GM18867 (cell line): Measurements from ENCODE around the gene IFITM10.

Experiments used
- ATAC-seq: cut with Tn5 transposase; IDR thresholded peaks from one replicate; pipeline ENCODE4 v1.9.1; 2021; ENCODE audit warnings: mild to moderate bottlenecking, moderate library complexity; ENCODE audit not compliant: unreplicated experiment

IFITM10 gene

DNA sequence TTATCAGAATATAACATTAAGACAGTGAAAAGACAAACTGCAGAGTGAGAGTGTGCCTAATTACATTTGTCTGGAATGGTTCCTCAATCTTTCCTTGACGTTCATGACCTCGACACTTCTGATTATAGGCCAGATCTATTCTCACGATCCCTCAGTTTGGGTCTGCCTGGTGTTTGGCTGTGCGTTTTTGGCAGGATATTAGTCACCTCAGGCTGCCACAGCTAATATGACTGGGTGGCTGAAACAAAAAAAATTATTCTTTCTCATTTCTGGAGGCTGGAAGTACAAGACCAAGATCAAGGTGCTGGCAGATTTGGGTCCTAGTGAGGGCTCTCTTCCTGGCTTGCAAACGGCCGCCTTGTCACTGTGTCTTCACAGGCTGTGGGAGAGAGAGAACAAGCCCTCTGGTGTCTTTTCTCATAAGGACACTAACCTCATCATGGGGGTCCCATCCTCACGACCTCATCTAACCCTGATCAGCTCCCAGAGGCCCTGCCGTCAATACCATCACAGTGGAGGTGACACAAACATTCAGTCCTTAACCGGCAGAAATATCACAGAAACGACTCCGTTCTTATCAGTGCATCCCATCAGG is 23.2 kb downstream of the IFITM10 start:
- ATAC-seq = no peak

DNA sequence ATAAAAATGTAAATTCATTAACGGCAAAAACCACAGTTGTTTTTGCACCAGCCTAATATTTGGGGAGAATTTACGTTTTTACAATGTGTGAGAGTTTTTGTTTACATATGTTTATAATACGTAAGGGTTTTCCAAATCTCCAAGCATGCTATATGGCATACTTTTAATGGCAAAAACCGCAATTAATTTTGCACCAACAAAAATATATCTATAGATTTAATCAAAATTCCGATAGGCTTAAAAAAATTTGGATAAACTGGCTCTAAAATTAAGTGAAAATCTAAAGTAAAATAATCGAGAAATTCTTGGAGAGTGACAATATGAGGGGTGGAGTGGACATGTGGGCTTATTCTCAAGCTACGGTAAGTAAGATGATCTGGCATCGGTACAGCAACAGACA is 30.6 kb downstream of the IFITM10 start:
- ATAC-seq = no peak

DNA sequence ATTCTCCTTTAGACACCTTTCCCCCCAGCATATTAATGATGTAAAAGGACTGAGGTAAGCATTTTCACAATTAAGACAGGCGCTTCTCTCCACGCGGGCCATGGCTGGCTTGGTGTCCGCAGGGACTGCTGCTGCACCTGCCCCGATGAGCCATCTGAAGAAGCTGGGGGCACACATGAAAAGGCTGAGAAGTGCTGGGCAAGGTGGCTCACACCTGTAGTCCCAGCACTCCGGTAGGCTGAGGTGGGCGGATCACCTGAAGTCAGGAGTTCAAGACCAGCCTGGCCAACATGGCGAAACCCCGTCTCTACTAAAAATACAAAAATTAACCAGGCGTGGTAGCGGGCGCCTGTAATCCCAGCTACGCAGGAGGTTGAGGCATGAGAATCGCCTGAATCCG is 32.1 kb downstream of the IFITM10 start:
- no peak for ATAC-seq

DNA sequence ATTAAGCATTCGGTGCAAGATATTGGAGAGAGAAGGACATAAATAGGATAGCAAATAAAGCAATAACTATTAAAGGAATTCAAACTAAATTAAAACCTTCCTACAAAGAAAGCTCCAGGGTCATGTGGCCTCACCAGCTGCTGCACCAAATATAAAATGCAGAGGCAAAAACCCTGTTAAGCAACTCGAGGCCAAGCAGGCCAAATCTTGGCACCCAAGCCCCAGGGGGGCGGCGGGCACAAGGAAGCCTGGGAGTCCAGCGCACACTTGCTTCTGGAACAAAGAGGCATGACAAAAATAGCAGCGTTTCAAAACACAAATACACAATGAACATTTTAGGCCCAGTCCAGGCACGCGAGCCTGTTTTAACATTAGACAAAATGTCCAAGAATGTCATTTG is 32.6 kb downstream of the IFITM10 start:
- ATAC-seq = no peak

DNA sequence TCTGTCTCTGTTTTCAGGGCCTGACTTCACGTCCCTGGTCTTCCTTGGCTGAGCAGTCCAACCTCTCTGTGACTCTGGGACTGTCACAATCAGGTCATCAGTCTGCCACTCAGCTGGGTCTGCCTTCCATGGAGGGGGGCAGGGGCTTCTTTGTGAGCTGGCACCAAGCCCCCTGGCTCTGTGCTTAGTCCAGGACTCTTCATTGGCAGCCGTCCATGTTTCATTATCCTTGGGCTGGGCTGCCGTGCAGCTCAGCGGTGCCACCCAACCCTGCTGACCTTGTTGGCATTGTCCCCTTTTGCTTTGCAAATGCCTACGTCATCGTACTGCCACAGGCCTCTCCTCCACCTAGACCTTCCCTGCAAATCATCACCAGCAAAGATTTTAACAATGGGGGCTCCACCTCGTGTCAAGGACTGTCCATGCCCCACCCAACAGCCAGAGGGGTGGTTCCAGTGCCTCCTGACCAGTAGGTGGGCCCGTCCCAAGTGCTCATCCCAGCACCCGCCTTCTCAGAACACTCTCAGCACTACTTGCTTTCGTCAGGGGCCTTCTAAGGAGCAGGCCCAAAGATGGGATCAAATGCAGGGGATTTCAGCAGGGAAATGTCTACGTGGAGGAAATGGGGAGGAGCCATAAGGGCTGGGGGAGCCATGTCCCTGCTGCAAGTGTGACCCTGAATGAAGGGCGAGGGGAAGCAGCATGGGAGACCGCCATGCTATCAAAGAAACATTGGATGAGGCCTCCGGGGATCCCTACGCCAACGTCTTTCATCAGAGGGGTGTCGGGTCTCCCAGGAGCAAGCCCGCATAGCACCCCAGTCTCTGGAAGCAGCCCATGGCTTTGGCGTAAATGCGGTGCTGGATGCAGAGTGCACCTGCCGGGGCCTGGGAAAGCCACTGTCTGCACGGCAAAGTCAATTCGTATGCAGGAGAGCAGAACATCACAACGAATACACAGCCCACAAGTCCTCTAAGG is 35.2 kb downstream of the IFITM10 start:
- ATAC-seq = no peak

DNA sequence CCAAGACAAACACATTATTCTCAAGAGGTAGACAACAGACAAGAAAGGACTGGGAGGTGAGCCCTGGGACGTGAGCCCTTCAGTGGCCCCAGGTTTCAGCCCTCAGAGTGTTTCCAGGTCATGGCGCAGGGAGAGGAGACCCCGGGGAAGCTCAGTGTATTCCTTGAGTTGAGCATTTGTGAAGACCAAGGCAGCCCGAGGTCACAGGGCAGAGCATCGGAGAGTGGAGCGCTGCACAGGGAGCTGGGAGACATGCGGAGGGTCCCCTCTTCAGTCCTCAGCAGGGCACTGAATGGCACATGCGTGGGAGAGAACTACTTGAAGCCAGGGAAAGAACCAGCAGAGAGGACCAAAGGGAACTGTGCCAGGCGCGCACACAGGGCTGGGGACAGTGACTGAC is 41.7 kb downstream of the IFITM10 start:
- no peak for ATAC-seq

DNA sequence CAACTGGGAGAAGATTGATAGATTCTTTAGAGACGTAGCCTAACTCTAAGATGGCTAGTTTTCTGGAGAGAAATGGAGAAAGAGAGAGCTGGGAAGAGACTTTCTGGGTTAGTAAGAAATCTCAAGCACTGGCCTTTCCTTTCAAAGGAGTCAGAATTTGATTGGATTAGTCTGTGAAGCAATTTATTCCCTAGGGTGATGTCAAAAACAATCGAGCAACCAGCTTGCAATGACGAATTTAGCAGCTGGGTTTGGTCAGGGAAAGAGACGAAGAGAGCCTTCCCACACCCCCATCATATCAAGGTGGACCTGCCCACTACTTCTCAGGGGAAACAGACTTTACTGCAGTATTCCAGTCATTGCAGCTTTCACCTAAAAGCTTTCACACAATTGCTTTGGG is 42.6 kb downstream of the IFITM10 start:
- no peak for ATAC-seq

DNA sequence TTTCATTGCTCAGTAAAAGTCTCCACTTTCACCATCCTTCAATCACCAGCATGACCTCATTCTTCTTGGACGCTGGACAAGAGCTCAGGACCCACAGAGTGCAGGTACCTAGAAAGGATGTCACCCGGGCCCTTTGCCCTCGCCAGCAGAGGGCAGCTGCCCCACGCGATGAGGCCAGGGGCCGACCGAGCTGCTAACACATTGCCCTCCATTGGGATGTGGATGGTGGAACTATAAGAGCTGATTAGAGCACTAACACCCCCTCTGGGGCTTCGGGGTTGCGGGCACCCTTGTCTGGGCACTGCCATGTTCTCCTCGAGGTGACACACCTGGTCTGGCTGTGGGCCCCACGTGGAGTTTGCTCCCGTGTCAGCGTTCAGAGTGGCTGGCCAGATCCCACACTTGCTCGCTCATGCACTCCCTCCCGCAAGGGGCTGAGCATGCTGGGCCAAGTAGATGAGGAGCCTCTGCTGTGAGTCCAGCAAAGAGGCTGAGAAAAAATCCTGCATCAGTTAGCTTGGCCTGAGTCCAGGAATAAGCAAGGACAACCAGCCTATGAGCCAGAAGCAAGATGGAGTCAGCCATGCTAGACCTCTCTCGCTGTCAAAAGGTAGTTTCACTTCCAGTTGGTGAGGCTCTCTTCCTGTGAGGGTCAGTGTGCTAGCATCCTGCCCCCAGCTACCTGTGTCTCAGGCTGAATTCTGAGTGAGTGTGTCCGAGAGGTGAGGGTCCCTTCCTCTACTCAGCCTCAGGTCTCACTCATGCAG is 43.6 kb downstream of the IFITM10 start:
- no peak for ATAC-seq

DNA sequence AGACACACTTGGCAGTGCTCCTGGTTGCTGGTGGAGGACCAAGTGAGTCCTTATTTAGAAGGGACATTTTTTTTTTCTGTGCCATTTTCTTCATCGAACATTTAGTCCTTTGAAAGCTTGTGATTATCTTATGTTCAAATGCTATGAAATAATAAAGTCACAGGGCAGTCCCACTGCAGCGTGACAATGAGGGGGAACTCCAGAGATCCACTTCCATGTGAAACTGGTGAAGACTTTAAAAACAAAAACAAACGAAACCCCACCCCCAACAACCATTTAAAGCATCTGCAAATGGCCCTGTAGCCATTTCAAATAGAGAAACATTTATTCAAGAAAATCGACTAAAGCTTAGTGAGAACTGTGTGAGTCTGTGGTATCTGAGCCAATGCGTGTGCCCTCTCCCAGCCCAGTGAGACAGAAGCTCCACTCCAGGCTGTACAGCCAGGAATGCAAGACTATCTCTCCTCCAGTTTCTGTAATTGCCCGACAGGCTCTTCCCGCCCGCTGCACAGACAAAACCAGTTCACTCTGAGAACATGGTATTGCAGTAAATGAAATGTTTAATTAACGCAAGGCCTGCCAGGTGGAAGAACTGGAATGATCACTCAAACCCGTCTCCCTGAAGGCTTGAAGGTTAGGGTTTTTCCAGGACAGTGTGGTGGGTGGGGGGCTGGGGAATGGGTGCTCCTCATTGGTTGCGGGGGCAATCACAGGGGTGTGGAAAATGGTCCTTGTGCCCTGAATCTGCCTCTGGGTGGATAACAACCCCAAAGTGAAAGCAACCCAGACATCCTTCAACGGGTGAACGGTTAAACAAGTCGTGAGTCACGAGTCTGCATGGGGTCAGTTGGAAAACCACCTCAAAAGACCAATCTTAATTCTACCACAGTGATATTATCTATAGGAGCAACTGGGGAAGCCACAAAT is 45.0 kb downstream of the IFITM10 start:
- ATAC-seq = no peak

DNA sequence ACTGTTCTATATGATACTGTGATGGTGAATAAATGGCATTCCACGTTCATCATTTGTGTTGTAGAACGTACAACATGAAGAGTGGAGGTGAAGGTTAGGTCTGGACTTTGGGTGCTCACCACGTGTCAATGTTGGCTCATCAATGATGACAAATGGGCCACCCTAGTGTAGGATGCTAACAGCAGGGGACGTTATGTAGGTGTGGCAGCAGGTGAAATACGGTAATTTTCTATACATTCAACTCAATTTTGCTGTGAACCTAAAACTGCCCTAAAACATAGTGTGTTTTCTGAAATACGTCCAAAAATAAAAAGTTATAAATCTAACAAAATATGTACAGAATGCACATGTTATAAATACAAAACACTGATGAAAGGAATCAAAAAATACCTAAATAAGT is 47.2 kb downstream of the IFITM10 start:
- no peak for ATAC-seq

DNA sequence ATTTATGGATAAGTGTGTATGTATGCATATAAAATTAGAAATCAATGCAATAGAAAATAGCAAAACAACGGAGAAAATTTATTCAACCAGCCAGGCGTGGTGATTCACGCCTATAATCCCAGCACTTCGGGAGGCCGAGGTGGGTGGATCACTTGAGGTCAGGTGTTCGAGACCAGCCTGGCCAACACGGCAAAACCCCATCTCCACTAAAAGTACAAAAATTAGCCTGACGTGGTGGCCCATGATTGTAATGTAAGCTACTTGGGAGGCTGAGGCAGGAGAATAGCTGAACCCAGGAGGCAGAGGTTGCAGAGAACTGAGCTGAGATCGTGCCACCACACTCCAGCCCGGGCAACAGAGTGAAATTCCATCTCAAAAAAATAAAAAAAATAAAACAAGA is 47.9 kb downstream of the IFITM10 start:
- no peak for ATAC-seq

DNA sequence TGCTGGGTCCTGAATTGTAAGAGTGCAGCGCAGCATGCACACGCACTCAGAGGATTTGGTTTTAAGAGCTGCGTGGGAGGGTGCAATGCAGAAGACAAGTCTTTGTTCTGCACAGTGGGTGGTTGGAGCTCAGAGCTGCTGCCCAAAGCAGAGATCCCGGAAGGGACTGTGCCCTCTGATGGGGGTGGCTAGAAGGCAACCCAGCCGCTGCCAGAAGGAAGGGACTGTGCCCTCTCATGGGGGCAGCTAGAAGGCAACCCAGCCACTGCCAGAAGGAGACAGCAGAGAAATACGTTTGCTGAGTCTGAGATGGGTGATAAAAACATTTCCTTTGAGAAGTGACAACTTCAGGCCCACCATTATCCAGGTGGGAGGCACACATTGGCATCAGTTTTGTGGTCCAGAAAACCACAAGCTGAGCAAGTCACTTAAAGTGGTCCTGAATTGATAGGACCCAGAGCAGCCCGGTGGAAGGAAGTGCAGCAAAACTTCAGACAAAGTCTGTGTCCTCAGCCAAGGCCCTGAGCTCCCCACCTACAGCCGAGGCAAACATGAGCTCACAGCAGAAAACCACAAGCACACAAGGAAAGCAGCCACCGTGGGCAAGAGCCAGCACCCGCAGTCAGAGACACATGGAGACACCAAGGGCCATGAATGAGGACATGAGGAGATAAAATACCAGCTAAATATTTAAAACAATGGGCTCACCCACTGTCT is 49.1 kb downstream of the IFITM10 start:
- no peak for ATAC-seq

DNA sequence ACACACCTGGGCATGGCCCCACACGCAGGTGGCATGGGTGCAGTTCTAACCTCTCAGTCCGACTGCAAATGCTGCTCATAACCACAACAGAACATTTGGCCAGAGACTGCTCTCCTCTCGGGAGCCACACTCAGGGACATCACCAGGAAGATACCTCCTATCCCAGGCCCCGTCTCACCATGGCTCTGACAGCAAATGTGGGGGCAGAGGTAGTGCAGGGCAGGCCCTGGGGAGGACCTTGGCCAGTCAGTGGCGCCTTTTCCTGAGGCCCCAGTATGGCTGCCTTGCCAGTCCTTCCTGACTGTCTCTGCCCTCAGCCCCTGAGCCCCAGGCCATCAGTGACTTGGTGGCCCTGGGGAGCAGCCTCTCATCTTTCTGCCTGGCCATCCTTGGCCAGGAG is 50.6 kb downstream of the IFITM10 start:
- ATAC-seq = no peak

DNA sequence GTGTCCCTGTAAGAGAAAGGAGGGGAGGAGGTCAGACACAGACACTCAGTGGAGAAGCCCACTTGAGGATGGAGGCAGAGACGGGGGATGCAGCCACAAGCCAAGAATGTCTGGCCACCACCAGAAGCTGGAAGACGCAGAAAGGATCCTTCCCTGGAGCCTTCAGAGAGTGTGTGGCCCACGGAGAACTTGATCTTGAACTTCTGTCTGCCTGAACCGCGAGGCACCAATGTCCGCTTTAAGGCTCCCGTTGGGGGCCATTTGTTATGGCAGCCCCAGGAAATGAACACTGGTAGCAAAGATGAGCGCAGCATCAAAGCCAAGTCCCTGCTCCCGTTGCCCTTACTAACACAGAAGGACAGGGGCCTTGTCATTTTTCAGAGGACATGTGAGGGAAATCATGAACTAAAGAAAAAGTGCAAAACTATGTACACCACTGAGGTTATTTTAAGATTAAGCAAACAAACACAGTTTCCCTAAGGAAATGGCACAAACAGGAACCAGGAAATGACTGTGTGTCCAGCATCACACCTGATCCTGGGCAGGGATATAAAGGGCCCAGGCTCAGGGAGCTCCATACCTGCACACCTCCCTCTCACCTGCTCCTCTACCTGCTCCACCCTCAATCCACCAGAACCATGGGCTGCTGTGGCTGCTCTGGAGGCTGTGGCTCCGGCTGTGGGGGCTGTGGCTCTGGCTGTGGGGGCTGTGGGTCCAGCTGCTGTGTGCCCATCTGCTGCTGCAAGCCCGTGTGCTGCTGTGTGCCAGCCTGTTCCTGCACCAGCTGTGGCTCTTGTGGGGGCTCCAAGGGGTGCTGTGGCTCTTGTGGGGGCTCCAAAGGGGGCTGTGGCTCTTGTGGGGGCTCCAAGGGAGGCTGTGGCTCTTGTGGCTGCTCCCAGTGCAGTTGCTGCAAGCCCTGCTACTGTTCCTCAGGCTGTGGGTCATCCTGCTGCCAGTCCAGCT is 53.5 kb downstream of the IFITM10 start, which contains the start of gene KRTAP5-6:
TSS of gene KRTAP5-6 (plus strand) at position 588 of the 963 bp plus-strand sequence. CDS start at position 639, 51 bp downstream.
- no peak for ATAC-seq

DNA sequence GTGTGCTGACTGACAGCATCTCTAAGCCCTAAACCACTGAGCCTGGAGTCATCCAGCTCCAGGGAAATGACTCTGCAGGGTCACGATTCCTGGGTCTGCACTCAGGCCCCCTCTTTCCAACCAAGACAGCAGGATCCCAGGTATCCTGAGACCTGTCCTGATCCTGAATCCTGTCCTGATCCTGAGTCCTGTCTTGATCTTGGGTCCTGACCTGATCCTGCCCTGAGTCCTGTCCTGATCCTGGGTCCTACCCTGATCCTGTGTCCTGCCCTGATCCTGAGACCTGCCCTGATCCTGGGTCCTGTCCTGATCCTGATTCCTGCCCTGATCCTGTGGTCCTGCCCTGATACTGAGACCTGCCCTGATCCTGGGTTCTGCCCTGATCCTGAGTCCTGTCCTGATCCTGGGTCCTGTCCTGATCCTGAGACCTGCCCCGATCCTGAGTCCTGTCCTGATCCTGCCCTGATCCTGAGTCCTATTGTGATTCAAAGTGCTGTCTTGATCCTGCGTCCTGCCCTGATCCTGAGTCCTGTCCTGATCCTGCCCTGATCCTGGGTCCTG is 54.8 kb downstream of the IFITM10 start:
- no peak for ATAC-seq

DNA sequence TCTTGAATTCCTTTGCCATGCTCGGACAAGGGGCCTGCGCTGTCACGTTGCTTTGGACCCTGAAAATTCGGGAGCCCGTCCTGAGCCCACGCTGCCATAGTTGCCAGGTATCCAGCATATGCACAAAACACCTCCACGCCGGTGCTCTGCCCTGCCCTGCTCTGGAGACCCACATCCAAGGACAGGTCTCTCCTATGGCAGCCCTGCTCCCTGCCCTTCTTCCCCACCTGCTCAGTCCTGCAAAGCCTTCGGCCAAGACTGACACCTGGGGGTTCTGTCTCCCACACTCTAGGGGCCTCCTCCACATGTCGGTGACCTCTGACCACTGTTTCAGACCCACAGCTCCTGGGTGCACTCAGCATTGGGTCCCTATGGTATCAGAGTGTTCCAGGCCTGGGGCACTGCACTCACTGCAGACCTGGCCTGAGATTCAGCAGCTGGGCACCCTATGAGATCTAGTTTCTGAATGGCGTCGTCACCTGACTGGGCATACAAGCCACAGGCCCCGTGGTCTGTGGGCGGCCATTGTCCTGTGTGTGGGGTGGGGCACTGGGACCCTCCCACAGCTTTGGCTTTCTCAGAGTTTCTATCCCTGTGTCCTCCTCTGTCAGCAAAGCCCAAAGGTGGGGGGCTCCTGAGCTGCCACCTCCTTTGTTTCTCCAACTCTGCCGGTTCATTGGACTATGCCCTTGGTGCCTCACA is 55.4 kb downstream of the IFITM10 start:
- no peak for ATAC-seq

DNA sequence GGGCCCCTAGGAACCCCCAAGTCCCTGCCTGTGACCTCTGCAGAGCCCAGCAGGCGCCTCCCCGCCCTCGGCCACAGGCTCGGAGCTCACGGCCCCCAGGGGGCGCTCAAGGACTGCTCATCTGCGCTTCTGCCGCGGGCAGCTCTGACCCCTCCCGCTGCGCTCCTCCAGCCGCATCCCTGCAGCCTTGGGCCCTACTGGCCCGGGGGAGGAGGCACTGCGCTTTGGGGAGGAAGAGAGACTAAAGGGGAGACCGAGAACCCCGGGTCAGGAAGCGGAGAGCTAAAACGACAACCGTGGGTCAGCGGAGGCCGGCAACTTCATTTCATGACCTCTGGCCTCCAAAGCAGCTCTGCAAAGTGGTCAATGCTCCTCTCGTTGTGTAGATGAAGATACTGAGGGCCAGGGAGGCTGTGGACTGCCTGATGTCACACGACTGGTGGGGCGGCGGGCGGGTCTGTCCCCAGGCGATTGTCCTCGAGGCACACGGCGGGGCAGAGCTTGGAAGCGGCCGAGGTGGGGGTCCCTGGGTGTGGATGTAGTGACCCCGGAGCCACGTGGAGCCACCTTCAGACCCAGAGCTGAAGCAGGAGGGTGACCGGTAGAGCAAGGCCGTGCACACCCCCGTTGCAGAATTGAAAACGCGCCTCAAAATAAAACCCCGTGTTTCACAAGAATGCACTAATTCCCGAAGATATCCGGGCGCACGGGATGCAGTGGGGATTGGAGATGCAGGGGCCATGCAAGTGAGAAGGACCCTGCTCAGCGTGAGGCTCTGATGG is 56.1 kb downstream of the IFITM10 start:
- ATAC-seq = no peak
